ENCODE data around the gene C1QTNF3. TPM values are rescaled to one million over a fixed set of nuclear protein-coding genes. Genes with fewer than 3 reads are reported as not detected.
A peak's percentile ranks its signal among the peaks of the same experiment; 100 is the strongest.
"Not testable (repeated sequence)": the region's sequence is repeated elsewhere in the genome, so short reads cannot be mapped to it uniquely, and the experiment has no call there.

The C1QTNF3 gene, protein sequence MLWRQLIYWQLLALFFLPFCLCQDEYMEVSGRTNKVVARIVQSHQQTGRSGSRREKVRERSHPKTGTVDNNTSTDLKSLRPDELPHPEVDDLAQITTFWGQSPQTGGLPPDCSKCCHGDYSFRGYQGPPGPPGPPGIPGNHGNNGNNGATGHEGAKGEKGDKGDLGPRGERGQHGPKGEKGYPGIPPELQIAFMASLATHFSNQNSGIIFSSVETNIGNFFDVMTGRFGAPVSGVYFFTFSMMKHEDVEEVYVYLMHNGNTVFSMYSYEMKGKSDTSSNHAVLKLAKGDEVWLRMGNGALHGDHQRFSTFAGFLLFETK
- 10 to 100 TPM in 1 of 2 donors, 1 to 10 TPM in 1; 4.3 to 11.6 TPM for total RNA-seq

GRCh38 chr5:34043099-34043876 lies at the start of gene C1QTNF3:
C1QTNF3 (minus strand) TSS chr5:34043213; CDS start chr5:34043125, 88 bp downstream.
- no peak for ATAC-seq (ENCODE audit: insufficient number of reproducible peaks, low FRiP score, low read depth)

DNA sequence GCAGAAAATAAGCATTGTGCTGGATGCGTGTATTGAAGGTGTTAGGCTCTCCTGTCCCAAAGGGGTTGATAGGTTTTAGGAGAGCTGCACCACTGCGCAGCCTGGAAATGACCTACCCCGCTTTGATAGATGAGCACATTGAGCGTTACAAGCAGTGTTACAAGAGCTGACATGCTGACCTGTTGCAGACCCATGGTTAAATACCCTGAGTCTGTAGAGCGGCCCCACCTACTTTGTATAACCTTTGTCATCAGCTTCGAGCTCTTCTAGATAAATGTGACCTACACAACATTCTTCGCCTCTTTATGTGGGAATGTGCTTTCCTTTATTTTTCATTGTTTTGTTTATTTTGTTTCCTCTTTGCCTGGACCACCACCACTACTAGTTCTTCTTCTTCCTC lies 48.0 kb upstream of the C1QTNF3 start:
- not testable (repeated sequence) for H3K9me3 ChIP-seq; ATAC-seq (ENCODE audit: insufficient number of reproducible peaks, low FRiP score, low read depth); H3K27me3 ChIP-seq (replicated peaks; ENCODE audit: insufficient read depth); H3K4me1 ChIP-seq (ENCODE audit: control insufficient read depth in 1 of 2, low read depth in 2 of 2); H3K4me3 ChIP-seq; H3K27ac ChIP-seq; DNase-seq (ENCODE audit: low spot score); H3K36me3 ChIP-seq

More at GRCh38 chr5:34043099-34043876, at the start of gene C1QTNF3:
- TF ChIP-seq CTCF (IDR thresholded peaks at IDR 0.05), result no peak
- Histone ChIP-seq H3K4me1 (ENCODE audit: control insufficient read depth in 1 of 2, low read depth in 2 of 2) (peaks cover 12 to 35% of the 10 kb centered on the region in 2 donors), H3K36me3 (no peaks in the 10 kb centered on the region), H3K27ac (peak within 1 kb of the TSS; percentile 8 to 69), H3K27me3 (replicated peaks; ENCODE audit: insufficient read depth) (no peaks in the 10 kb centered on the region), H3K4me3 (peak within 1 kb of the TSS; percentile 21), H3K9me3 (no peaks in the 10 kb centered on the region)
- no peak for DNase-seq (ENCODE audit: low spot score)

- H3K27me3 ChIP-seq (replicated peaks; ENCODE audit: insufficient read depth); H3K9me3 ChIP-seq; H3K27ac ChIP-seq; DNase-seq (ENCODE audit: low spot score); H3K4me3 ChIP-seq; ATAC-seq (ENCODE audit: insufficient number of reproducible peaks, low FRiP score, low read depth); H3K36me3 ChIP-seq; H3K4me1 ChIP-seq (ENCODE audit: control insufficient read depth in 1 of 2, low read depth in 2 of 2): not testable (repeated sequence)
Observed at GRCh38 chr5:34089802-34090201, 46.8 kb upstream of the C1QTNF3 start.

- H3K36me3 ChIP-seq; DNase-seq (ENCODE audit: low spot score); H3K27me3 ChIP-seq (replicated peaks; ENCODE audit: insufficient read depth); H3K9me3 ChIP-seq; H3K27ac ChIP-seq; H3K4me1 ChIP-seq (ENCODE audit: control insufficient read depth in 1 of 2, low read depth in 2 of 2); H3K4me3 ChIP-seq; ATAC-seq (ENCODE audit: insufficient number of reproducible peaks, low FRiP score, low read depth): not testable (repeated sequence)
Observed at GRCh38 chr5:34087728-34088127, 44.7 kb upstream of the C1QTNF3 start.

- not testable (repeated sequence) for H3K4me3 ChIP-seq; ATAC-seq (ENCODE audit: insufficient number of reproducible peaks, low FRiP score, low read depth); DNase-seq (ENCODE audit: low spot score); H3K27ac ChIP-seq; H3K4me1 ChIP-seq (ENCODE audit: control insufficient read depth in 1 of 2, low read depth in 2 of 2); H3K9me3 ChIP-seq; H3K27me3 ChIP-seq (replicated peaks; ENCODE audit: insufficient read depth); H3K36me3 ChIP-seq
Observed at GRCh38 chr5:34083898-34084297, 40.9 kb upstream of the C1QTNF3 start.

- not testable (repeated sequence) for H3K27ac ChIP-seq; H3K36me3 ChIP-seq; ATAC-seq (ENCODE audit: insufficient number of reproducible peaks, low FRiP score, low read depth); DNase-seq (ENCODE audit: low spot score); H3K4me1 ChIP-seq (ENCODE audit: control insufficient read depth in 1 of 2, low read depth in 2 of 2); H3K27me3 ChIP-seq (replicated peaks; ENCODE audit: insufficient read depth); H3K9me3 ChIP-seq; H3K4me3 ChIP-seq
Observed at GRCh38 chr5:34079505-34079904, 36.5 kb upstream of the C1QTNF3 start.

DNA sequence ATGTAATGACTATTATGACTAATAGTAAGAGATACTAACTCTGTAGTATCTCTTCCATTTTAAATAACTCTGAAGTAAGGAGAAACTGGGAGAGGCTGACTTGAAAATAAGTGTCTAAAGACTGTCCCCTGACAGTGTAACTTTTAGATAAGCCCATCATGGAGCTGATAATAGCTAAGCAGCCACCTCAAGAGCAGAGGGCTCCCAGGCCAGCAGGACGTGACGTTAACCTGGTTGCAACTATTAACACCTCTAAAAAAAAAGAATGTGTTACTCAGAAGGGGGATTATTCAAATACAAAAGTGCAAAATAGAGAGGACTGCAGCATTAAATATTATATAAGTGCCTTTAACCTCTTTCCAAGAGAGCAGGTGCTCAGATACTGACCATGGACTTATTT lies 34.6 kb upstream of the C1QTNF3 start:
- H3K27ac ChIP-seq; H3K4me3 ChIP-seq; H3K4me1 ChIP-seq (ENCODE audit: control insufficient read depth in 1 of 2, low read depth in 2 of 2); DNase-seq (ENCODE audit: low spot score); H3K9me3 ChIP-seq; ATAC-seq (ENCODE audit: insufficient number of reproducible peaks, low FRiP score, low read depth); H3K27me3 ChIP-seq (replicated peaks; ENCODE audit: insufficient read depth); H3K36me3 ChIP-seq: not testable (repeated sequence)

DNA sequence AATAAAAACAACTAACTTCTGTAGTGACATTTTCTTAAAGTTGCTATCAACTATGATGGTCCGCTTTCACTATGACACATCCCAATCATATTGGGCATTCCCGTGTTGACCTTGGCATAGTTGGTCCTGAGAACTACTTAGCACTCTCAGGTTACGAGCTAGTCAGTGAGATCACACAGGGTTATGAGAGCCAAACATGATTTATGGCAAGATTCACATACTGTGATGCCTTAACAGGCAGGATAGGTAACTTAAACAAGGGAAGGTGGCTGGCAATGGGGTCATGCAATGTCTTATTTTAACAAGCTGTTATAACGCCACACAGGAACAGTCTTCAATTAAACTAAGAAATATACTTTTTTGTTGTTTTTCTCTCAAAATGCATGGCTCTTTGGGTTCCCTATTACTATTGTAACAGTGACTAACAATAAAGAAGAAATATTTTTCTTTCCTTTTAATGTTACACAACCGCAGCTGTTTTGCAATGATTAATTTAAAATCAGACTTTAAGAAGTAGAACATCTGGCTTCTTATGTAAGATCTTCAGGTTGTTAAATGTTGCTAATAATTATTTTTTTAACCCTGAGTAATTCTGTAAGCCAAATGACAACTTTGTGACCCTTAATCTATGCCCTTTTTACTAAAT lies 33.8 kb upstream of the C1QTNF3 start:
- not testable (repeated sequence) for H3K9me3 ChIP-seq; ATAC-seq (ENCODE audit: insufficient number of reproducible peaks, low FRiP score, low read depth); H3K27ac ChIP-seq; H3K4me1 ChIP-seq (ENCODE audit: control insufficient read depth in 1 of 2, low read depth in 2 of 2); H3K27me3 ChIP-seq (replicated peaks; ENCODE audit: insufficient read depth); H3K4me3 ChIP-seq; H3K36me3 ChIP-seq; DNase-seq (ENCODE audit: low spot score)

GRCh38 chr5:34074472-34074871 lies 31.5 kb upstream of the C1QTNF3 start:
- not testable (repeated sequence) for H3K4me1 ChIP-seq (ENCODE audit: control insufficient read depth in 1 of 2, low read depth in 2 of 2); ATAC-seq (ENCODE audit: insufficient number of reproducible peaks, low FRiP score, low read depth); DNase-seq (ENCODE audit: low spot score); H3K9me3 ChIP-seq; H3K36me3 ChIP-seq; H3K4me3 ChIP-seq; H3K27ac ChIP-seq; H3K27me3 ChIP-seq (replicated peaks; ENCODE audit: insufficient read depth)

DNA sequence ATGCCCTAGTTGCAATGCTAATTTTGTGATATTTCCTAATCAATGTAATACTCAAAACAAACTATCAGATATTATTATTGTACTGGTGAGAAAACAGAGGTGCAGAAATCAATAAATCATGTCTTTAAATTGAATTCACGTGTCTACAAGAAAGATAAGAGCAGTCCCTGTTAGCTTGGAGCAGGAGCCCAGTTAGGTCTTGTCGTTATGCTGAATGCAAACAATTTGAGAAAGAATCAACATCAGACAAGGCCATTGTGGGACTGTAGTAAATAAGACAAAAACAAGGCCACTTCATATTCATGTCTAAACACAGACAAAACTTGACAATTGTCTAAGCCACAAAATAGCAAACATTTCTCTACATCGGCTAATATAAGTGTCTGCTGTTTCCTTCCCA lies 31.1 kb upstream of the C1QTNF3 start:
- not testable (repeated sequence) for ATAC-seq (ENCODE audit: insufficient number of reproducible peaks, low FRiP score, low read depth); H3K9me3 ChIP-seq; H3K27me3 ChIP-seq (replicated peaks; ENCODE audit: insufficient read depth); H3K36me3 ChIP-seq; H3K27ac ChIP-seq; H3K4me1 ChIP-seq (ENCODE audit: control insufficient read depth in 1 of 2, low read depth in 2 of 2); DNase-seq (ENCODE audit: low spot score); H3K4me3 ChIP-seq

DNA sequence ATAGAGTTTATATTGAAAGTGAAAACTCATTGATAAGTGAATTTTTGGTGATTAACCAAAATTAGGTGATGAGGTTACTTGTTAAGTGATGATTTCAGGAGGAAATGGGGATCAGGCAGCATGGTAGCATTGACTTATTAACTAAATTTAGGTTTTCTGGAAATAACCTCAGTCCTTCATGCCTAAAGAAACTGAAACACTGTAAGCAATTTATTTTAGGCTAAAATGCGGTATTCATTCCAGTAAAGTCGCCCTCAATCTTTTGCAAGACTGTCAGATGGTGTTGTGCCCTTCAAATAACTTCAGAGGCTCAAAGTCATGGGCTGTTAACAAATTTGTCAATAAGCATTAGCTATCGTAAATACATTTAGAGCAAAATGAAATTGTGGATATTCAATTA lies 27.6 kb upstream of the C1QTNF3 start:
- ATAC-seq (ENCODE audit: insufficient number of reproducible peaks, low FRiP score, low read depth); H3K36me3 ChIP-seq; H3K9me3 ChIP-seq; H3K27ac ChIP-seq; H3K4me1 ChIP-seq (ENCODE audit: control insufficient read depth in 1 of 2, low read depth in 2 of 2); DNase-seq (ENCODE audit: low spot score); H3K4me3 ChIP-seq; H3K27me3 ChIP-seq (replicated peaks; ENCODE audit: insufficient read depth): not testable (repeated sequence)
